ENCODE measurements around the gene UBASH3A. TPM values are rescaled to one million over a fixed set of nuclear protein-coding genes. Genes with fewer than 3 reads are reported as not detected.
"Not testable (repeated sequence)": the region's sequence is repeated elsewhere in the genome, so short reads cannot be mapped to it uniquely, and the experiment has no call there.

The UBASH3A gene
- total and polyA plus RNA-seq, 2 experiments from 2014 or later: not detected

DNA sequence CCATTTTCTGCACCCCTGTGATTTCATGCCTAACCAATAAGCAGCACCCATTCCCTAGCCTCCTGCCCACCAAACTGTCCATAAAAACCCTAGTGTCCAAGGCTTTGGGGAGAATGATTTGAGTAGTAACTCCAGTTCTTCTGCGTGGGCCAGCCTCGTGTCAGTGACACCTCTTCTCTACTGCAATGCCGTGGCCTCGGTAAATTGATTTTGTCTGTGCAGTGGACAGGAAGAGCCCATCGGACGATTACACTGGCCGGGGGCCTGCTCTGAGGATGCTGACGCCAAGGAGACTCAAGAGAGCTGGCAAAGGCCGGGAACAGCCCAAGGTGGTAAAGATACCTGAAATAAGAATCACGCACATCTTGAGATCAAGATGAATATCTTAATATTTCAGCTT is 63.0 kb downstream of the UBASH3A start:
- no peaks in the 10 kb centered on the region for H3K9me3 ChIP-seq (ENCODE audit: low read depth)
- no peaks in the 10 kb centered on the region for H3K36me3 ChIP-seq
- no peak overlapping the region for H3K27ac ChIP-seq
- DNase-seq (ENCODE audit: low read depth in 1 of 2, low spot score in 1 of 2): no peak
- H3K4me3 ChIP-seq: no peak overlapping the region
- no peaks in the 10 kb centered on the region for H3K4me1 ChIP-seq (ENCODE audit: low read depth)
- H3K27me3 ChIP-seq: no peaks in the 10 kb centered on the region
- TF ChIP-seq, protein P1, sequence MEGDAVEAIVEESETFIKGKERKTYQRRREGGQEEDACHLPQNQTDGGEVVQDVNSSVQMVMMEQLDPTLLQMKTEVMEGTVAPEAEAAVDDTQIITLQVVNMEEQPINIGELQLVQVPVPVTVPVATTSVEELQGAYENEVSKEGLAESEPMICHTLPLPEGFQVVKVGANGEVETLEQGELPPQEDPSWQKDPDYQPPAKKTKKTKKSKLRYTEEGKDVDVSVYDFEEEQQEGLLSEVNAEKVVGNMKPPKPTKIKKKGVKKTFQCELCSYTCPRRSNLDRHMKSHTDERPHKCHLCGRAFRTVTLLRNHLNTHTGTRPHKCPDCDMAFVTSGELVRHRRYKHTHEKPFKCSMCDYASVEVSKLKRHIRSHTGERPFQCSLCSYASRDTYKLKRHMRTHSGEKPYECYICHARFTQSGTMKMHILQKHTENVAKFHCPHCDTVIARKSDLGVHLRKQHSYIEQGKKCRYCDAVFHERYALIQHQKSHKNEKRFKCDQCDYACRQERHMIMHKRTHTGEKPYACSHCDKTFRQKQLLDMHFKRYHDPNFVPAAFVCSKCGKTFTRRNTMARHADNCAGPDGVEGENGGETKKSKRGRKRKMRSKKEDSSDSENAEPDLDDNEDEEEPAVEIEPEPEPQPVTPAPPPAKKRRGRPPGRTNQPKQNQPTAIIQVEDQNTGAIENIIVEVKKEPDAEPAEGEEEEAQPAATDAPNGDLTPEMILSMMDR (IDR thresholded peaks at IDR 0.05; ENCODE audit: low read depth, low read length): no peak

- Histone ChIP-seq H3K4me3 (no peak overlapping the region), H3K27ac (no peak overlapping the region), H3K27me3 (no peaks in the 10 kb centered on the region), H3K36me3 (no peaks in the 10 kb centered on the region), H3K4me1 (ENCODE audit: low read depth) (no peaks in the 10 kb centered on the region), H3K9me3 (ENCODE audit: low read depth) (no peaks in the 10 kb centered on the region)
- TF ChIP-seq, protein P1 (IDR thresholded peaks at IDR 0.05; ENCODE audit: low read depth, low read length): peak; percentile 23
- DNase-seq (ENCODE audit: low read depth in 1 of 2, low spot score in 1 of 2): peak; percentile 37 to 45
Measured at GRCh38 chr21:42467140-42467983, 63.7 kb downstream of the UBASH3A start.

GRCh38 chr21:42468491-42469131 is 64.9 kb downstream of the UBASH3A start:
- no peaks in the 10 kb centered on the region for H3K4me1 ChIP-seq (ENCODE audit: low read depth)
- H3K9me3 ChIP-seq (ENCODE audit: low read depth): no peaks in the 10 kb centered on the region
- no peak overlapping the region for H3K27ac ChIP-seq
- no peaks in the 10 kb centered on the region for H3K36me3 ChIP-seq
- H3K4me3 ChIP-seq: no peak overlapping the region
- no peak for DNase-seq (ENCODE audit: low read depth in 1 of 2, low spot score in 1 of 2)
- TF ChIP-seq, protein P1 (IDR thresholded peaks at IDR 0.05; ENCODE audit: low read depth, low read length): no peak
- no peaks in the 10 kb centered on the region for H3K27me3 ChIP-seq

GRCh38 chr21:42469272-42469671 is 65.6 kb downstream of the UBASH3A start:
- H3K27ac ChIP-seq: no peak overlapping the region
- H3K36me3 ChIP-seq: no peaks in the 10 kb centered on the region
- H3K4me3 ChIP-seq: no peak overlapping the region
- H3K27me3 ChIP-seq: no peaks in the 10 kb centered on the region
- no peaks in the 10 kb centered on the region for H3K4me1 ChIP-seq (ENCODE audit: low read depth)
- TF ChIP-seq, protein P1 (IDR thresholded peaks at IDR 0.05; ENCODE audit: low read depth, low read length): no peak
- no peaks in the 10 kb centered on the region for H3K9me3 ChIP-seq (ENCODE audit: low read depth)
- no peak for DNase-seq (ENCODE audit: low read depth in 1 of 2, low spot score in 1 of 2)

DNA sequence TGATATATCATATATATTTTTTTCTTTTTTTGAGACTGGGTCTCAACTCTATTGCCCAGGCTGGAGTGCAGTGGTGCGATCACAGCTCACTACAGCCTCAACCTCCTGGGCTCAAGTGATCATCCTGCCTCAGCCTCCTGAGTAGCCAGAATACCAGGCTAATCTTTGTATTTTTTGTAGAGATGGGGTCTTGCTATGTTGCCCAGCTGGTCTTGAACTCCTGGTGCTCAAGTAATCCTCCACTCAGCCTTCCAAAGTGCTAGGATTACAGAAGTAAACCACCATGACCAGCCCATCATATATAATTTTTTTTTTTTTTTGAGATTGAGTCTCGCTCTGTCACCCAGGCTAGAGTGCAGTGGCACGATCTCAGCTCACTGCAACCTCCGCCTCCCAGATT is 66.0 kb downstream of the UBASH3A start:
- not testable (repeated sequence) for H3K36me3 ChIP-seq; H3K27me3 ChIP-seq; H3K9me3 ChIP-seq (ENCODE audit: low read depth); H3K27ac ChIP-seq; H3K4me3 ChIP-seq; H3K4me1 ChIP-seq (ENCODE audit: low read depth); DNase-seq (ENCODE audit: low read depth in 1 of 2, low spot score in 1 of 2)

DNA sequence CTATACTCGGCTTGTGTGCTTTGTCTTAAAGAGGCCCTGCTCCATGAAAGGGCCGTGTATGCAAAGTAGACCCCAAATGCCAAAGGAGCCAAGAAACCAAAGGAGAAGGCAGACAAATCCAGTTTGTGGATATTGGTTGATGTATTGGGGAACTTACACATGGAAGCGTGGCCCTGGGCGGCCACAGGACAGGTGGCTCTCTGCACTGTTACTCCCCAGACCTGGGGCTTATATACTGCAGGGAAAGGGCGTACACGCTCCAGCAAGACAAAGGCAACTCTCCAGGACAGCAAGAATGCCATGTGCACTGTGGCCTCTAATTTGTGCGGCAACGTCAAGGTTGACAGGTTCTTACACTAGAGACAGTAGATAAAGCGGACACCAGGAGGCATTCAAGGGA is 67.5 kb downstream of the UBASH3A start:
- Histone ChIP-seq H3K4me3 (no peak overlapping the region), H3K27me3 (no peaks in the 10 kb centered on the region), H3K27ac (no peak overlapping the region), H3K9me3 (ENCODE audit: low read depth) (no peaks in the 10 kb centered on the region), H3K36me3 (no peaks in the 10 kb centered on the region), H3K4me1 (ENCODE audit: low read depth) (no peaks in the 10 kb centered on the region)
- no peak for DNase-seq (ENCODE audit: low read depth in 1 of 2, low spot score in 1 of 2)
- TF ChIP-seq, protein P1 (IDR thresholded peaks at IDR 0.05; ENCODE audit: low read depth, low read length): no peak

Data from cardiac muscle cell (in vitro differentiated cells and primary cell).